Adipocyte (in vitro differentiated cells): Measurements from ENCODE around the gene SORCS1.

Experiments used
- DNase-seq: peaks from one replicate; pipeline ENCODE4 v3.0.0-alpha.2; 2015; ENCODE audit warnings: low read depth
- H3K27me3 ChIP-seq: replicated peaks from 2 replicates; pipeline ENCODE4 v1.7.0; 2013; ENCODE audit warnings: mild to moderate bottlenecking, low read length, moderate library complexity; ENCODE audit not compliant: control insufficient read depth, insufficient read depth
- H3K36me3 ChIP-seq: 2 replicates; pipeline ENCODE4 v1.7.0; 2013; ENCODE audit warnings: low read length, mild to moderate bottlenecking, moderate library complexity; ENCODE audit not compliant: control insufficient read depth, insufficient read depth, severe bottlenecking
- H3K4me1 ChIP-seq: 2 replicates; pipeline ENCODE4 v1.7.0; 2013; ENCODE audit warnings: mild to moderate bottlenecking, low read length, moderate library complexity; ENCODE audit not compliant: control insufficient read depth, insufficient read depth
- H3K4me3 ChIP-seq: 2 replicates; pipeline ENCODE4 v1.7.0; 2013; ENCODE audit warnings: mild to moderate bottlenecking, low read length, moderate library complexity
- H3K9ac ChIP-seq: 2 replicates; pipeline ENCODE4 v1.7.0; 2013; ENCODE audit warnings: mild to moderate bottlenecking, low read length, moderate library complexity
- H3K9me3 ChIP-seq: 2 replicates; pipeline ENCODE4 v1.7.0; 2013; ENCODE audit warnings: mild to moderate bottlenecking, low read length, moderate library complexity; ENCODE audit not compliant: control insufficient read depth

SORCS1 gene

GRCh38 chr10:106830006-106830405, 334.5 kb downstream of the SORCS1 start:
- H3K4me1 ChIP-seq: peaks cover 7% of the 10 kb centered on the region
- no peak overlapping the region for H3K4me3 ChIP-seq
- H3K9ac ChIP-seq: no peak overlapping the region
- H3K9me3 ChIP-seq: no peaks in the 10 kb centered on the region
- no peaks in the 10 kb centered on the region for H3K36me3 ChIP-seq
- no peaks in the 10 kb centered on the region for H3K27me3 ChIP-seq
- DNase-seq: no peak

GRCh38 chr10:106826716-106827115, 337.8 kb downstream of the SORCS1 start:
- H3K27me3 ChIP-seq: no peaks in the 10 kb centered on the region
- no peaks in the 10 kb centered on the region for H3K9me3 ChIP-seq
- H3K4me3 ChIP-seq: no peak overlapping the region
- H3K4me1 ChIP-seq: peaks cover 7% of the 10 kb centered on the region
- H3K9ac ChIP-seq: no peak overlapping the region
- DNase-seq: no peak
- H3K36me3 ChIP-seq: no peaks in the 10 kb centered on the region

DNA sequence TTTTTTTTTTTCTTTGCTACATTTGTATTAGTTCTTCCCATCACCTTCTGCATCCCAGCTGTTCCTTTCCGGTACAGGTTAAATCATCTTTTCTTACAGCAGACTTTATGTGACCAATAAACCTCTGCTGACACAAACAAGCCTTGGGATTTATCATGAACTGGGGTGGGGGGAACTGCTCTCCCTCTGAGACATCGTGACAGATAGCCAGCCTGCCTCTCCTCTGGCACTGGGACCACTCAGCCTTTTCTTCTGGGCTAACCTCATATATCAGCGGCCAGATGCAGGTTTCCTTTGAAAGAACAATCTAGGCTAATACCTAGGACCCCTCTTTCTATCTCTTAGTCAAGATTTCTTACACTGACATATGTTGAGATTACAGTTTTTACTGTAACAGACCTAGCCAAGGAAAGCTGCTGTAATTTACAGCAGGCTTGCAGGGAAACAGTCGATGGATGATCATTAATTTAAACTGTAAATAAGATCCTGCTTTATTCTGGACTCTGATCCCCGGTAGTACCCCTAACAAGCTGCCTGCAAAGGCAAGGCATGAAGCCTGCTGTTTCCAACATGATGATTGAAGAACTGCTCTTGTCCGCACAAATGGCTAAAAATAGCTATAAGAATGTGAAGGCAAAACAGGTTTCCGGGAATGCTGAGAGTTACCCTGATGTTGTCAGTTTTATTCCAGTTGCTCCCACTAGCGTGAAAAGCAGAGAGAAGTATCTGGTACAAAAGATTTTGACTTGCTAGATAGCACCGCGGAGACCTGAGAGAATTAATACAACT, 338.7 kb downstream of the SORCS1 start:
- Histone ChIP-seq H3K4me3 (no peak overlapping the region), H3K9ac (no peak overlapping the region), H3K36me3 (no peaks in the 10 kb centered on the region), H3K9me3 (no peaks in the 10 kb centered on the region), H3K27me3 (no peaks in the 10 kb centered on the region), H3K4me1 (peaks cover 7% of the 10 kb centered on the region)
- no peak for DNase-seq

GRCh38 chr10:106820579-106820978, 343.9 kb downstream of the SORCS1 start:
- peaks cover 1% of the 10 kb centered on the region for H3K4me1 ChIP-seq
- H3K9me3 ChIP-seq: no peaks in the 10 kb centered on the region
- H3K9ac ChIP-seq: no peak overlapping the region
- no peak overlapping the region for H3K4me3 ChIP-seq
- H3K27me3 ChIP-seq: no peaks in the 10 kb centered on the region
- DNase-seq: no peak
- H3K36me3 ChIP-seq: no peaks in the 10 kb centered on the region

DNA sequence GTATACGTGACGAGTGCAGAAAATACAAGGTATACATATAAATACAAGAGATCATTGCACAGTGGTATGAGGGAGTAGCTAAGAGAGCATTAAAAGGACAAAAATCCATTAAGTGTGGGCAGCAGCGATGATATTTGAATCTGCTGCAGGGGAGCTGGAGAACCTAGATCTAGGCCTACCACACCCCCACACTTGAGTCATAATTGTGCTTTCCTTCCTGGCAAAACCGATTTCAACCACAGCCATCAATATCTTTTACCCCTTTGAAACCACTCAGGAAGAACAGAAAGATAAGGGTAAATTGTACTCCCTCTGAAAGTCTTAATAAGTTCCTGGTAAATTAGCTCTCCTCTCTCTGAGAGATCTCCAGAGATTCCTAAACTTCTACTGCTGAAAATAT, 345.0 kb downstream of the SORCS1 start:
- H3K36me3 ChIP-seq: no peaks in the 10 kb centered on the region
- H3K9ac ChIP-seq: no peak overlapping the region
- DNase-seq: no peak
- H3K4me3 ChIP-seq: no peak overlapping the region
- H3K9me3 ChIP-seq: no peaks in the 10 kb centered on the region
- no peaks in the 10 kb centered on the region for H3K27me3 ChIP-seq
- H3K4me1 ChIP-seq: no peaks in the 10 kb centered on the region

GRCh38 chr10:106816318-106817085, 348.0 kb downstream of the SORCS1 start:
- no peak for DNase-seq
- Histone ChIP-seq H3K4me3 (no peak overlapping the region), H3K27me3 (no peaks in the 10 kb centered on the region), H3K4me1 (no peaks in the 10 kb centered on the region), H3K36me3 (no peaks in the 10 kb centered on the region), H3K9me3 (no peaks in the 10 kb centered on the region), H3K9ac (no peak overlapping the region)

- no peaks in the 10 kb centered on the region for H3K27me3 ChIP-seq
These were observed 349.0 kb downstream of the SORCS1 start for GRCh38 chr10:106815427-106816043.

GRCh38 chr10:106804992-106805582, 359.4 kb downstream of the SORCS1 start:
- DNase-seq: no peak
- Histone ChIP-seq H3K4me1 (no peaks in the 10 kb centered on the region), H3K9me3 (no peaks in the 10 kb centered on the region), H3K9ac (no peak overlapping the region), H3K4me3 (no peak overlapping the region), H3K36me3 (no peaks in the 10 kb centered on the region), H3K27me3 (no peaks in the 10 kb centered on the region)

More at GRCh38 chr10:106815427-106816043, 349.0 kb downstream of the SORCS1 start:
- Histone ChIP-seq H3K9ac (no peak overlapping the region), H3K4me3 (no peak overlapping the region), H3K4me1 (no peaks in the 10 kb centered on the region), H3K9me3 (no peaks in the 10 kb centered on the region), H3K36me3 (no peaks in the 10 kb centered on the region)
- no peak for DNase-seq

- no peaks in the 10 kb centered on the region for H3K4me1 ChIP-seq
- no peaks in the 10 kb centered on the region for H3K36me3 ChIP-seq
- H3K9ac ChIP-seq: no peak overlapping the region
- H3K9me3 ChIP-seq: no peaks in the 10 kb centered on the region
- no peaks in the 10 kb centered on the region for H3K27me3 ChIP-seq
- DNase-seq: no peak
- H3K4me3 ChIP-seq: no peak overlapping the region
These were observed 361.6 kb downstream of the SORCS1 start for GRCh38 chr10:106802949-106803348.

GRCh38 chr10:106799776-106800175, 364.7 kb downstream of the SORCS1 start:
- Histone ChIP-seq H3K9me3 (no peaks in the 10 kb centered on the region), H3K4me1 (no peaks in the 10 kb centered on the region), H3K9ac (no peak overlapping the region), H3K27me3 (no peaks in the 10 kb centered on the region), H3K36me3 (no peaks in the 10 kb centered on the region), H3K4me3 (no peak overlapping the region)
- no peak for DNase-seq

DNA sequence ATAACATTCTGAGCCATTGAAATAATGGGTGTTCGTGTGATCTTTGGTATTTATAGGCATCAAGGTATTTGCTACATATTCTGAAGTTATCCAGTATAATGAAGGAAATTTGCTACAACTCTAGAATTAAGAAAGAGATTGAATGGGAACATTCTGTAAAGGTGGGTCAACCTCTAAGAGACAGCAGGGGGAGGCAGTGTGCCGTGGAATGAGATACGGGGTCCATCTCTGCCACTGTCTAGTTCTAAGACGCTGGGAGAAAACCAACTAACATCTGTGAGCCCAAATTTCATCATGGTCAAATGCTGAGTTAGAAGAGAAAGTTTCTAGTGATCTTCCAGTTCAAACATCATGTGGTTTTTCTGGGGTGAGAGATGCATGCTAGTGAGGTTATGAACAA, 368.9 kb downstream of the SORCS1 start:
- H3K4me1 ChIP-seq: no peaks in the 10 kb centered on the region

More for the DNA sequence above, 368.9 kb downstream of the SORCS1 start:
- Histone ChIP-seq H3K4me3 (no peak overlapping the region), H3K9me3 (no peaks in the 10 kb centered on the region), H3K36me3 (no peaks in the 10 kb centered on the region), H3K9ac (no peak overlapping the region), H3K27me3 (no peaks in the 10 kb centered on the region)
- peak; percentile 58 for DNase-seq
